HEK293T (cell line): Measurements from ENCODE around the gene MRPS15.
A peak's percentile ranks its signal among the peaks of the same experiment; 100 is the strongest.

Source experiments
- ARNT ChIP-seq: fragments of 450-650 bp; IDR thresholded peaks from 2 replicates; pipeline ENCODE4 v1.6.1; 2017; ENCODE audit warnings: mild to moderate bottlenecking
- BHLHE40 ChIP-seq: fragments of 450-650 bp; IDR thresholded peaks from 2 replicates; pipeline ENCODE4 v1.6.1; 2016; ENCODE audit warnings: mild to moderate bottlenecking, moderate library complexity, borderline replicate concordance
- FOXA1 ChIP-seq: fragments of 450-650 bp; IDR thresholded peaks from 2 replicates; pipeline ENCODE4 v1.6.1; 2016; ENCODE audit warnings: mild to moderate bottlenecking
- FOXM1 ChIP-seq: fragments of 450-650 bp; IDR thresholded peaks from 2 replicates; pipeline ENCODE4 v1.6.1; 2017; ENCODE audit warnings: mild to moderate bottlenecking, borderline replicate concordance
- HDGF ChIP-seq: fragments of 450-650 bp; IDR thresholded peaks from 2 replicates; pipeline ENCODE4 v1.6.1; 2017; ENCODE audit warnings: antibody characterized with exemption, borderline replicate concordance
- L3MBTL2 ChIP-seq: fragments of 450-650 bp; conservative IDR thresholded peaks from 2 replicates; pipeline ENCODE4 v1.6.1; 2016; ENCODE audit warnings: mild to moderate bottlenecking
- NFRKB ChIP-seq: fragments of 450-650 bp; IDR thresholded peaks from 2 replicates; pipeline ENCODE4 v1.6.1; 2016; ENCODE audit warnings: mild to moderate bottlenecking, moderate library complexity
- PKNOX1 ChIP-seq: fragments of 450-650 bp; IDR thresholded peaks from 2 replicates; pipeline ENCODE4 v1.6.1; 2016
- SP1 ChIP-seq: fragments of 450-650 bp; IDR thresholded peaks from 2 replicates; pipeline ENCODE4 v1.6.1; 2017
- SUZ12 ChIP-seq: fragments of 450-650 bp; IDR thresholded peaks from 2 replicates; pipeline ENCODE4 v1.6.1; 2016; ENCODE audit warnings: mild to moderate bottlenecking
- TARDBP ChIP-seq: fragments of 450-650 bp; IDR thresholded peaks from 2 replicates; pipeline ENCODE4 v1.6.1; 2016
- ZNF384 ChIP-seq: fragments of 450-650 bp; IDR thresholded peaks from 2 replicates; pipeline ENCODE4 v1.6.1; 2016

DNA sequence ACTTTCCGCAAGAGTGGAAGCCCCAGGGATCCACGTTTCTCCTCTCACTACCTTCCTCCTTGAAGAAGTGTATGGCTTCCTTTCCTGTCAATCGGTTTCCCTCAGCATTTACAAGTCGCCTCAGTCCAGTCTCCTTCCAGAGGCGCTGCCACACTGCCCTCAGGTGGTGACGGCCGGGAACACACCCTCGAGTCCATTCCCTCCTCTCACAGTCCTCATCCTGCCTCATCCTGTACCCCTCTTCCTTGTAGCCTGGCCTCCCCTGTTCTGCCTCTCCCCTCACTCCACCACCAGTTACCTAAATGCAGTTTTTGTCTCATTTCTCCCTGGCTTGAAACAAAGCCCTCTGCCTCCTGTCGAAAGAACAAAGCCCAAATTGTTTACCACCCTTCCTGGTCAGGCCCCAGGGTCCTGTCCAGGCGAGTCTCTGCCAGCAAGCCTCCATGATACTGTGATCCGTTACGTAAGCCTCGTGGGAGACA lies 43.3 kb downstream of the MRPS15 start:
- TF ChIP-seq SUZ12 (no peak), NFRKB (no peak), L3MBTL2 (no peak), FOXM1 (no peak), FOXA1 (no peak), PKNOX1 (peak; percentile 89), ZNF384 (no peak), SP1 (no peak), BHLHE40 (no peak), ARNT (no peak), TARDBP (no peak), HDGF (no peak)
